HepG2 (cell line): ENCODE results near the gene HSF4. TPM values are rescaled to one million over a fixed set of nuclear protein-coding genes. Genes with fewer than 3 reads are reported as not detected.
A peak's percentile ranks its signal among the peaks of the same experiment; 100 is the strongest.

Experiments used
- ATF1 ChIP-seq: IDR thresholded peaks from 2 replicates; pipeline ENCODE4 v1.6.1; 2016; ENCODE audit warnings: mild to moderate bottlenecking, control low read depth
- BHLHE40 ChIP-seq: IDR thresholded peaks from 2 replicates; pipeline ENCODE4 v1.6.1; 2011; ENCODE audit warnings: low read length, improper control_type of control experiment
- E2F2 ChIP-seq: sonication (generic); formaldehyde crosslinking; IDR thresholded peaks from 2 replicates; pipeline ENCODE4 v1.4.0; 2020; ENCODE audit warnings: missing genetic modification reagents, borderline replicate concordance
- EED ChIP-seq: sonication (generic); formaldehyde crosslinking; IDR thresholded peaks from 2 replicates; pipeline ENCODE4 v1.5.0; 2020; ENCODE audit warnings: mild to moderate bottlenecking, missing genetic modification reagents
- ESRRA ChIP-seq: sonication (generic); formaldehyde crosslinking; IDR thresholded peaks from 2 replicates; pipeline ENCODE4 v1.5.1; 2020; ENCODE audit warnings: mild to moderate bottlenecking, low read depth, missing genetic modification reagents
- GABPA ChIP-seq, 2 experiments: IDR thresholded peaks; 2 replicates each; pipeline ENCODE4 v1.6.1; 2011 to 2016; ENCODE audit warnings: low read depth in 2 of 2, low read length in 1 of 2, missing biosample characterization in 1 of 2, missing genetic modification characterization in 1 of 2
- MBD4 ChIP-seq: IDR thresholded peaks from 2 replicates; pipeline ENCODE4 v1.6.1; 2012; ENCODE audit warnings: low read length, inconsistent platforms, borderline replicate concordance
- MBNL3 ChIP-seq: fragments of 250-450 bp; sonication (Bioruptor Pico); conservative IDR thresholded peaks from 2 replicates; pipeline ENCODE4 v1.8.0; 2022; ENCODE audit warnings: mild to moderate bottlenecking, inconsistent platforms
- NCOA1 ChIP-seq: sonication (generic); formaldehyde crosslinking; IDR thresholded peaks from 2 replicates; pipeline ENCODE4 v1.9.0; 2021; ENCODE audit warnings: missing genetic modification reagents
- PAX8 ChIP-seq: sonication (generic); formaldehyde crosslinking; IDR thresholded peaks from 2 replicates; pipeline ENCODE4 v1.8.0; 2022; ENCODE audit warnings: mild to moderate bottlenecking, missing genetic modification reagents, borderline replicate concordance
- SP4 ChIP-seq: sonication (generic); formaldehyde crosslinking; IDR thresholded peaks from 2 replicates; pipeline ENCODE4 v1.8.1; 2023; ENCODE audit warnings: mild to moderate bottlenecking, missing genetic modification reagents
- STAT5B ChIP-seq: sonication (generic); formaldehyde crosslinking; IDR thresholded peaks from 2 replicates; pipeline ENCODE4 v1.4.0; 2020; ENCODE audit warnings: missing genetic modification reagents
- TFAP4 ChIP-seq: sonication (generic); IDR thresholded peaks from 2 replicates; pipeline ENCODE4 v1.6.1; 2016; ENCODE audit warnings: low read depth, borderline replicate concordance
- ZBTB26 ChIP-seq: IDR thresholded peaks from 2 replicates; pipeline ENCODE4 v1.6.1; 2016; ENCODE audit warnings: missing compliant biosample characterization, missing genetic modification reagents, borderline replicate concordance
- ZBTB42 ChIP-seq: sonication (generic); formaldehyde crosslinking; IDR thresholded peaks from 2 replicates; pipeline ENCODE4 v1.5.0; 2020; ENCODE audit warnings: mild to moderate bottlenecking, missing genetic modification reagents
- ZFY ChIP-seq: sonication (generic); formaldehyde crosslinking; IDR thresholded peaks from 2 replicates; pipeline ENCODE4 v1.4.0; 2020; ENCODE audit warnings: missing genetic modification reagents
- ZNF460 ChIP-seq: sonication (generic); formaldehyde crosslinking; IDR thresholded peaks from 2 replicates; pipeline ENCODE4 v1.5.1; 2020; ENCODE audit warnings: missing genetic modification reagents, mild to moderate bottlenecking, borderline replicate concordance
- ZNF512B ChIP-seq: sonication (generic); formaldehyde crosslinking; IDR thresholded peaks from 2 replicates; pipeline ENCODE4 v1.5.1; 2020; ENCODE audit warnings: missing genetic modification reagents, mild to moderate bottlenecking, borderline replicate concordance
- ZNF691 ChIP-seq: sonication (generic); formaldehyde crosslinking; IDR thresholded peaks from 2 replicates; pipeline ENCODE4 v1.4.0; 2020; ENCODE audit warnings: missing genetic modification reagents, low read depth, mild to moderate bottlenecking, borderline replicate concordance
- ZNF737 ChIP-seq: sonication (generic); formaldehyde crosslinking; IDR thresholded peaks from 2 replicates; pipeline ENCODE4 v1.5.0; 2020; ENCODE audit warnings: missing genetic modification reagents, mild to moderate bottlenecking, borderline replicate concordance
- ZSCAN21 ChIP-seq: sonication (generic); formaldehyde crosslinking; IDR thresholded peaks from 2 replicates; pipeline ENCODE4 v1.8.0; 2022; ENCODE audit warnings: mild to moderate bottlenecking, missing genetic modification reagents, moderate library complexity, borderline replicate concordance
- ZSCAN29 ChIP-seq: sonication (generic); formaldehyde crosslinking; conservative IDR thresholded peaks from 2 replicates; pipeline ENCODE4 v1.4.0; 2020; ENCODE audit warnings: mild to moderate bottlenecking, missing genetic modification reagents
- ZSCAN30 ChIP-seq: sonication (generic); formaldehyde crosslinking; IDR thresholded peaks from 2 replicates; pipeline ENCODE4 v1.5.0; 2020; ENCODE audit warnings: mild to moderate bottlenecking, missing genetic modification reagents
- polyA plus RNA-seq, 8 experiments: library from polyadenylated mRNA; depleted of rRNA in 3 of 8; stranded (reverse) in 7 of 8; unstranded in 1 of 8; fragments of >200 nt; fragmentation: Illumina TruSeq in 4 of 8; extraction: Trizol in 4 of 8; gene quantifications; 2 replicates each; pipeline versions ENCODE4 v1.2.1 to v1.2.3, GENCODE V29; 2011 to 2016; ENCODE audit warnings: low read depth in 4 of 8, missing spikeins in 1 of 8, mixed read lengths in 1 of 8; ENCODE audit not compliant: insufficient read depth in 1 of 8
- total RNA-seq, 5 experiments: library from RNA; depleted of rRNA; stranded (reverse); fragments of >200 nt; fragmentation: Illumina TruSeq; extraction: Trizol; gene quantifications; 2 replicates each; pipeline ENCODE4 v1.2.3, GENCODE V29; 2016; ENCODE audit warnings: low read depth in 1 of 5

Gene HSF4
- total and polyA plus RNA-seq, 2 of the 13 experiments (the other 11 are each of a cell fraction or from before 2014, with no cell fraction given), result 3.5 to 16.9 TPM

- peak; percentile 86; the same call in 1 of the 2 replicates for TF ChIP-seq ZNF691 (CRISPR knock-in tag)
- TF ChIP-seq ZBTB42 (CRISPR knock-in tag), result no peak
- TF ChIP-seq ZSCAN30 (CRISPR knock-in tag), result no peak
- peak; percentile 78 for TF ChIP-seq SP4
- TF ChIP-seq E2F2 (CRISPR knock-in tag), result no peak
- no peak; the same call in 1 of the 2 replicates for TF ChIP-seq ZSCAN21
- no peak for TF ChIP-seq ATF1 (CRISPR knock-in tag)
- no peak; the same call in 1 of the 2 replicates for TF ChIP-seq EED (CRISPR knock-in tag)
- TF ChIP-seq ZBTB26 (CRISPR knock-in tag), result peak; percentile 87
- TF ChIP-seq STAT5B (CRISPR knock-in tag), result peak; percentile 97
- TF ChIP-seq ZNF512B (CRISPR knock-in tag), result peak; percentile 84; the same call in 1 of the 2 replicates
- TF ChIP-seq GABPA (IDR thresholded peaks at IDR 0.05; ENCODE audit: low read depth, low read length), result no peak
- TF ChIP-seq GABPA (CRISPR knock-in tag; IDR thresholded peaks at IDR 0.05; ENCODE audit: low read depth), result 0 out of 2 replicates have a peak, but pooled peaks have one; percentile 45
- TF ChIP-seq MBNL3 (CRISPR knock-in tag), result no peak
- TF ChIP-seq TFAP4, result no peak; the same call in 1 of the 2 replicates
- TF ChIP-seq MBD4, result no peak
- peak; percentile 73 for TF ChIP-seq ZFY (CRISPR knock-in tag)
- TF ChIP-seq ZNF460, result peak; percentile 25; the same call in 1 of the 2 replicates
- no peak for TF ChIP-seq NCOA1 (CRISPR knock-in tag)
- no peak; the same call in 1 of the 2 replicates for TF ChIP-seq ZSCAN29 (CRISPR knock-in tag)
- peak; percentile 53; the same call in 1 of the 2 replicates for TF ChIP-seq BHLHE40
- no peak for TF ChIP-seq ZNF737 (CRISPR knock-in tag)
- TF ChIP-seq PAX8, result no peak
- TF ChIP-seq ESRRA (CRISPR knock-in tag), result peak; percentile 81; the same call in 1 of the 2 replicates
These were observed 20.6 kb downstream of the HSF4 start (continued) for GRCh38 chr16:67184995-67185650.
